Activated naive CD4-positive, alpha-beta T cell treated with anti-CD3 and anti-CD28 coated beads, Interleukin-2, amount 50 U/mL, for 72 hours (primary cell): Measurements from ENCODE around the gene VWA5A. TPM values are rescaled to one million over a fixed set of nuclear protein-coding genes. Genes with fewer than 3 reads are reported as not detected.
"Not testable (repeated sequence)": the region's sequence is repeated elsewhere in the genome, so short reads cannot be mapped to it uniquely, and the experiment has no call there.

Source experiments
- ATAC-seq, 2 donors: fragments of 150-1000 bp; cut with Tn5 transposase; 2 replicates each; pipeline ENCODE4 v1.10.0; 2021; ENCODE audit warnings: mild to moderate bottlenecking in 2 of 2, moderate library complexity in 2 of 2
- DNase-seq, 2 donors: peaks; one replicate each; pipeline ENCODE4 v3.0.0; 2021 to 2022; ENCODE audit warnings: low spot score in 2 of 2
- H3K27ac Mint-ChIP-seq, 2 donors: one replicate each; pipeline ENCODE4 v1.8.0; 2022; ENCODE audit warnings: mild to moderate bottlenecking in 2 of 2, mixed read lengths in 2 of 2
- H3K36me3 Mint-ChIP-seq, 2 donors: one replicate each; pipeline ENCODE4 v1.8.0; 2022; ENCODE audit warnings: mixed read lengths in 2 of 2
- H3K9me3 Mint-ChIP-seq, 2 donors: one replicate each; pipeline ENCODE4 v1.8.0; 2022; ENCODE audit warnings: mixed read lengths in 2 of 2
- total RNA-seq, 2 donors: library from RNA; stranded (reverse); gene quantifications; one replicate each; pipeline ENCODE4 v1.2.3, GENCODE V29; 2022

VWA5A gene
- total RNA-seq, 2 donors from 2014 or later = 7.7 to 13.7 TPM

DNA sequence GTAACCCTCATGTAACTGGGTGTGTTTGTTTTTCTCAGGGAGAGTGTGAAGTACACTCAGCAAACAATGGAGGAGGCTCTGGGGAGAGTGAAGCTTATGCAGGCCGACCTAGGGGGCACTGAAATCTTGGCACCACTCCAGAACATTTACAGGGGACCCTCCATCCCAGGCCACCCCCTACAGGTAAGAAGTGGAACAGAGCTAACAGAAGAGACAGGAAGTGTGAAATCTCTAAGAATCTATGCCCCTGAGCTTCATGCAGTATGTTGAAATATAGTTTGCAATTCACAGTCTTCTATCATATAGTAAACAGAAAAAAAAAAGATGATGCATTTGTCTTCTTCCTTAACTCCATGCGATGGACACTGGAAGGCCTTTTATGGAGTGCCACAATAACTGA lies 8.4 kb downstream of the VWA5A start:
- Mint-ChIP-seq H3K27ac (no peak overlapping the region), H3K36me3 (peaks cover 7 to 21% of the 10 kb centered on the region in 2 donors), H3K9me3 (no peaks in the 10 kb centered on the region)
- no peak for DNase-seq
- no peak for ATAC-seq

DNA sequence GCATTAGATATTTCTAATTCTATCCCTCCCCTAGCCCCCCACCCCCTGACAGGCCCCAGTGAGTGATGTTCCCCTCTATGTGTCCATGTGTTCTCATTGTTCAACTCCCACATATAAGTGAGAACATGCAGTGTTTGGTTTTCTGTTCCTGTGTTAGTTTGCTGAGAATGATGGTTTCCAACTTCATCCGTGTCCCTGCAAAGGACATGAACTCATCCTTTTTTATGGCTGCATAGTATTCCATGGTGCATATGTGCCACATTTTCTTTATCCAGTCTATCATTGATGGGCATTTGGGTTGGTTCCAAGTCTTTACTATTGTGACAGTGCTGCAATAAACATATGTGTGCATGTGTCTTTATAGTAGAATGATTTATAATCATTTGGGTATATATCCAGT lies 11.9 kb downstream of the VWA5A start:
- ATAC-seq, DNase-seq, H3K27ac Mint-ChIP-seq, H3K9me3 Mint-ChIP-seq: not testable (repeated sequence)
- peaks cover 10 to 11% of the 10 kb centered on the region in 2 donors for H3K36me3 Mint-ChIP-seq

DNA sequence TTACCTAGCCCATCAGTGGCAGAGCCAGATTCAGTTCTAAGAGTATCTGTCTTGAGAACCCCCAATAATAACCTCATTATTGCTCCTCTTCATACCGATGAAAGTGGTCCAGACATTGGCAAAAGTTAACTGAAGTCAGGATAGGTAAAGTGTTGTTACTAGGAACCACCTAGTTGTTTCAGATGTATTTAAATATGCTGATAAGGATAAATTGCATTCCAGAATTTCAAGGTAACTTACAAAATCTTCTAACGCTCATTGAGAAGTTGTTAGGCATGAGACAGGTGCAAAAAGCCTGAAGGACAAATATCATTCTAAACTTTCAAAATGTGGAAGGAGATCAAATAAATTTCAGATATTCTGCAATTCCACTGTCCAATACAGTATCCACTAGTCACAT lies 27.8 kb downstream of the VWA5A start:
- Mint-ChIP-seq H3K36me3 (peaks cover 14 to 27% of the 10 kb centered on the region in 2 donors), H3K27ac (no peak overlapping the region), H3K9me3 (peaks cover 4 to 5% of the 10 kb centered on the region in 2 donors)
- ATAC-seq (no peak), DNase-seq (no peak)

DNA sequence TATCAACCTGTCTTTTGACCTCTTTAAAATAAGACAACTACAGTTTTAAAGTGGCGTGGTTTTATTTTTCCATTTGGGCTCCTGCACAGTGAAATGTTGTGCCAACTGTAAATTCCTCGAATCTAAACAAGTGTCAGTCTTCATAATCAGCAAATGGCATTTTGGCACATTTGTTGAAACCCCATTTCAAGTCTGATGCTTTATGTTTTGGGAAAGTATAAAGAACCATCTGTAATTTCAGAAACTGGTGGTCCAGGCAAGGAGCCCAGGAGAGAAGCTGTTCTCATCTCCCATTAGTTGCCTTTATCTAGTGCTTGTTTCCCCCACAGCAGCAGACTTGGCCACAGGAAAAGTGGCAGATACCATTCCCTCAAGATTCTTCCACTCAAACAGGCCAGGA lies 32.7 kb downstream of the VWA5A start:
- no peak for ATAC-seq
- no peak for DNase-seq
- no peaks in the 10 kb centered on the region for H3K9me3 Mint-ChIP-seq
- no peak overlapping the region for H3K27ac Mint-ChIP-seq
- peaks cover 0 to 5% of the 10 kb centered on the region in 2 donors for H3K36me3 Mint-ChIP-seq

DNA sequence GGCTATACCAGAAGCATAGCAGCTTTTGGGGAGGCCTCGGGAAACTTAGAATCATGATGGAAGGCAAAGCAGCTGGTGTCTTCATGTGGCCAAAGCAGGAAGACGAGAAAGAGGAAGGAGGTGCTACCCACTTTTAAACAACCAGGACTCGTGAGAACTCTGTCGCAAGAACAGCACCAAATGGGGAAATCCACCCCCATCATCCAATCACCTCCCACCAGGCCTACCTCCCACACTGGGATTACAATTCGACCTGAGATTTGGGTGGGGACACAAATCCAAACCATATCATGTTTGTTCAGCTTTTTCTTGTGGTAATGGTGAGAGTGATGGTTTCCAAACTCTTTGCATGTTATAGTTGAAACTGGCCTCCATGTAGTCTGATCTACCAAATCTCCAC lies 35.4 kb downstream of the VWA5A start:
- ATAC-seq = no peak
- Mint-ChIP-seq H3K9me3 (no peaks in the 10 kb centered on the region), H3K27ac (no peak overlapping the region), H3K36me3 (peaks cover 0 to 5% of the 10 kb centered on the region in 2 donors)
- no peak for DNase-seq

DNA sequence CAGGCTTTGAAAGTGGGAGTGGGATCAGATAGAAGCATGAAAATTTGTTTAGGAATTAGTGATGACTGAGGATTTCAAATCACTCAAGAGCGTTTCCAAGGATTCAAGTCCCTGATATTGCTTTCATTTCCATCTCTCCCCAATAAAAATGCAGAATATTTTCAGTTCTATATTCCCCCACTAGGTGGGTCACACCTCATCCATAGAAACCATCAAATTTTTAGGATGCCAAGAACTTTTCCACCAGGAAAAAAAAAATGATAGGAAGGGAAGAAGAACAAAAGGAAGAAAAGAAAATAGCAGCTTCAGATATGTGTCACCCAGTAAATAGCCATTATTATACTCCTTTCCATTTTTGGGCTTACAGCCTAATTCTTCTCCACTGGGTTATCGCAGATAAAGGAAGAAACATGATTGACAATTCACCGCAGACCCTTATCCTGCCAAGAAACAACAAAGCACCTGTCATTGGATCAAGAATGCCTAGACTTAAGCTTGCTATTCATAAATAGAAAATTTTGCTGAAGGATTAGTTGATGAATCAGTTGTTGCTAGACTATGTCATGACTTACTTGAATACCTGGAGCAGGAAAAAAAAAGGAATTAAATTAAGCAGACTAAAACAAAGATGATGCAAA lies 37.6 kb downstream of the VWA5A start:
- no peak for ATAC-seq
- DNase-seq = no peak
- Mint-ChIP-seq H3K36me3 (peaks cover 0 to 5% of the 10 kb centered on the region in 2 donors), H3K27ac (no peak overlapping the region), H3K9me3 (no peaks in the 10 kb centered on the region)

DNA sequence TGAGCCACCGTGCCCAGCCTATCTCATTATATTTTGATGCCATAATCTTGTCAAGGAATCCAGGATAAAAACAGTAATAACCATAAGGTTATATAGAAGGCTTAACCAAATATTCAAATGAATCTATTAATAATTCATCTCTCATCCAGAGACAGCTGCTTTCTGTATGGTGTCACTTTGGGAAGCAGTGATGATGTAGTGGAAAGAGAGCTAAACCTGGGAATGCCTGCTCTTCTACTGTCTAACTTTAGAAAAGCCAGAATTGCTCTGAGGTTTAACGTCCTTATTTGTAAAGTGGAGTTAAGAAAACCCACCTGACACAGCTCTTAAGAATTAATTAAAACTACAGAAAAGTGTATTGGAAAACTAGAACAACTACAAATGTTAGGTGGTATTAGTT lies 38.6 kb downstream of the VWA5A start:
- DNase-seq (no peak), ATAC-seq (no peak)
- Mint-ChIP-seq H3K36me3 (peaks cover 0 to 5% of the 10 kb centered on the region in 2 donors), H3K27ac (no peak overlapping the region), H3K9me3 (no peaks in the 10 kb centered on the region)

DNA sequence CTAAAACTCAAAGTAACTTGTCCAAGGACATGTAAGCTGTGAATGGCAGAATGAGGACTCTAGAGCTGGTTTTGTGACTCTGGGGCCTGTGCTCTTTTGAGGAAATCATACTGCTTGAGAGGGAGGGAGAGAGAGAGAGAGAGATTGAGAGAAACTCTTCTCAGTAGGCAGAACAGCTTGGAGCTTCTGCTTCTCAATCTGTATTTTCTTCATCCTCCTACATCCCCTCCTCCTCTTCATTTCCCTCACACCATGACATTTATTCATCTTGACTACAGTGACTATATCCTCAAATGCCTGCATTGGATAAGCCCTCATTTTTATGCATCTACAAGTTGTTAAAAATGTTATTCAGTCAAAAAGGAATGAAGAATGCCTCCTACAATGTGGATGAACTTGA lies 44.2 kb downstream of the VWA5A start:
- Mint-ChIP-seq H3K36me3 (no peaks in the 10 kb centered on the region), H3K9me3 (no peaks in the 10 kb centered on the region), H3K27ac (no peak overlapping the region)
- ATAC-seq (no peak), DNase-seq (no peak)

DNA sequence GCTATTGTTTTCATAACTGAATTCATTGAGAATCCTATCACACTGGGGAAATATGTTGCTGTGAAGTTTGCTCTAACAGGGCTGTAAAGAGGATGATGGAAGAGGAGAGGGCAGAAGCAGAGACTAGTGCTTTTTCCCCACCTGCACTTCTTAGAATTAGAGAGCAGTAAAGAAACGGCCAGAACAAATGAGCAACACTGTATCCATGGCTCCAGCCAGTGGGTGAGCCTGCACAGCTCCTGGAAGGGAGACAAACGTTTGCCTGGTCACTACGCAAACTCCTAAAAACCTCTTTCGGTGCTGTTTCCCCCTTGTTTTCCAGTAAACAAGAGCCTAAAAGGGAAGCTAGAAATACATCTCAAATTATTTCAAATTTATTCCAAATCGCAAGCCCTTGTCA lies 45.7 kb downstream of the VWA5A start:
- Mint-ChIP-seq H3K9me3 (peaks cover 0 to 3% of the 10 kb centered on the region in 2 donors), H3K27ac (no peak overlapping the region), H3K36me3 (no peaks in the 10 kb centered on the region)
- DNase-seq (no peak), ATAC-seq (no peak)

DNA sequence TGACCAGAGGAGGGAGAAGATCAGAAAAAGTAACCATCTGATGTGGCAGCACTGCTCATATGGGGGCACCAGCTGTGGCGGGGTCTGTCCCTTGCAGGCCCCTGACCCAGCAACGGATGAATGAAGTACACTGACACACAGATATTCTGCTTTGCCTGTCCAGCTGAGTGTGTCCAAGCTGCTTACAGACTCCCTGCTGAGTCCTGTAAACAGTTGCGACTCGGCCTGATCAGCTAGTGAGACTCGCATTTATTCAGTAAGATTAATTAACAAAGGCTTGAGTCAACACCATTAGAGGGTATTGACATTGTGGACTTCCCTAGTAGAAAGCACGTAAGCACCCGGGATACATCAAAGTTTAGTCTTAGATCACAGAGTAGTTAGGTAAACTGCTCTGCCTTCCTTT lies 52.6 kb downstream of the VWA5A start:
- ATAC-seq = no peak
- H3K27ac Mint-ChIP-seq = no peak overlapping the region

DNA sequence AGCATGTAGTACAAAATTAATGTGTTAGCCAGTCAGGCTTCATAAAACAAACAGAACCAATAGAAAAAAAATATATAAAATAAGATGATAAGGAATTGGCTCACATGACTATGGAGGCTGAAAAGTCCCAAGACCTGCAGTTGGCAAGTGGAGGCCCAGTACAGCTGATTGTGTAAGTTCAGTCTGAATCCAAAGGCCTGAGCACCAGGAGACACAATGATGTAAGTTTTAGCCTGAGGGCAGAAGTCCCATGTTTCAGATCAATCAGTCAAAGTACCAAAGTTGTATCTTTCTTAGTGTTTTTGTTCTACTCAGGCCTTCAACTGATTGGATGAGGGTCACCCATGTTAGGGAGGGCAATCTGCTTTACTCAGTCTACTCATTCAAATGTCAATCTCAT lies 53.5 kb downstream of the VWA5A start:
- no peak for ATAC-seq
- peaks cover 0 to 3% of the 10 kb centered on the region in 2 donors for H3K9me3 Mint-ChIP-seq
- H3K36me3 Mint-ChIP-seq = no peaks in the 10 kb centered on the region
- H3K27ac Mint-ChIP-seq = no peak overlapping the region
- DNase-seq = no peak

More for the DNA sequence above, 52.6 kb downstream of the VWA5A start:
- Mint-ChIP-seq H3K36me3 (no peaks in the 10 kb centered on the region), H3K9me3 (peaks cover 0 to 3% of the 10 kb centered on the region in 2 donors)
- no peak for DNase-seq

DNA sequence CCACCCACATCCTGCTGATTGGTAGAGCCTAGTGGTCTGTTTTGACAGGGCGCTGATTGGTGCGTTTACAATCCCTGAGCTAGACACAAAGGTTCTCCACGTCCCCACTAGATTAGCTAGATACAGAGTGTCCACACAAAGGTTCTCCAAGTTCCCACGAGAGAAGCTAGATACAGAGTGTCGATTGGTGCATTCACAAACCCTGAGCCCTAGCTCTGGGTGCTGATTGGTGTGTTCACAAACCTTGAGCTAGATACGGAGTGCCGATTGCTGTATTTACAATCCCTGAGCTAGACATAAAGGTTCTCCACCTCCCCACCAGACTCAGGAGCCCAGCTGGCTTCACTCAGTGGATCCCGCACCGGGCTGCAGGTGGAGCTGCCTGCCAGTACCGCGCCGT lies 55.1 kb downstream of the VWA5A start:
- H3K27ac Mint-ChIP-seq, H3K9me3 Mint-ChIP-seq, DNase-seq, H3K36me3 Mint-ChIP-seq, ATAC-seq: not testable (repeated sequence)

DNA sequence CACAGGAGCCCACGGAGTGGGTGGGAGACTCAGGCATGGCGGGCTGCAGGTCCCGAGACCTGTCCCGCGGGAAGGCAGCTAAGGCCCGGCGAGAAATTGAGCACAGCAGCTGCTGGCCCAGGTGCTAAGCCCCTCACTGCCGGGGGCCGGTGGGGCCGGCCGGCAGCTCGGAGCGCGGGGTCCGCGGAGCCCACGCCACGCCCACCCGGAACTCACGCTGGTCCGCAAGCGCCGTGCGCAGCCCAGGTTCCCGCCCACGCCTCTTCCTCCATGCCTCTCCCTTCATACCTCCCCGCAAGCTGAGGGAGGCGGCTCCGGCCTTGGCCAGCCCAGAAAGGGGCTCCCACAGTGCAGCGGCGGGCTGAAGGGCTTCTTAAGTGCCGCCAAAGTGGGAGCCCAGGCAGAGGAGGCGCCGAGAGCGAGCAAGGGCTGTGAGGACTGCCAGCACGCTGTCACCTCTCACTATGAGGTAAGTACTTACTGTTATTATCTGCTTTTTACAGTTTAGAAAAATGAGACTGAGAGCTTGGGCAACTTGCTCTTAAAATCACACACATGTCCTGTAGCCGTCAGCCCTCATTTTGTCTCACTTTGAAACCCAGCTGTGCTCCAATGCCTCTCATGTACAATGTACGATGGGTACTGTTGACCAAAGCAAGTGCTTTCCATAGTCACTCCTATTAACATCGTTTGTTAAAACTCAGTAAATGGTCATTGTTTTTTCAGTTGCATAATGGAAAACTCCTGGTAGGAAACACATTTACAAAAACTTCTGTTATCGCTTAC lies 55.7 kb downstream of the VWA5A start:
- H3K9me3 Mint-ChIP-seq = no peaks in the 10 kb centered on the region
- no peak overlapping the region for H3K27ac Mint-ChIP-seq
- DNase-seq (no peak), ATAC-seq (no peak)
- no peaks in the 10 kb centered on the region for H3K36me3 Mint-ChIP-seq

DNA sequence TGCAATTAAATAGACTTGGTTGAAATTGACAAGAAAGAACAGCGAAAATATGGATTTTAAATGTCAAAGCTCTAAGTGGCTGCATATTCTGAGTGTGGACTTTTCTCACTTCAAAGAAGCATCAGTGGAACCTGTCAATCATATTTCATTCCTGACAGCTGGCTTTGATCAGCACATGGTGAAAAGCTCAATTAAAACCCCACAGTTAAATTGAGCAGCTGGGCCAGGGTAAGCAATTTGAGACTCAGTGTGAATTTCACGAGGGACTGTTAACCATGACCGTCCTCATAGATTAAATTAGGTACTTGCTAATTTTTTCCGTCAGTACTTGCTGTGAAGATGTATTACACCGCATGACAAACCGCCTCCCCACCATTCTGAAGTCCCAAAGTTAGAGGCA lies 56.9 kb downstream of the VWA5A start:
- Mint-ChIP-seq H3K9me3 (no peaks in the 10 kb centered on the region), H3K27ac (no peak overlapping the region), H3K36me3 (no peaks in the 10 kb centered on the region)
- ATAC-seq (no peak), DNase-seq (no peak)

DNA sequence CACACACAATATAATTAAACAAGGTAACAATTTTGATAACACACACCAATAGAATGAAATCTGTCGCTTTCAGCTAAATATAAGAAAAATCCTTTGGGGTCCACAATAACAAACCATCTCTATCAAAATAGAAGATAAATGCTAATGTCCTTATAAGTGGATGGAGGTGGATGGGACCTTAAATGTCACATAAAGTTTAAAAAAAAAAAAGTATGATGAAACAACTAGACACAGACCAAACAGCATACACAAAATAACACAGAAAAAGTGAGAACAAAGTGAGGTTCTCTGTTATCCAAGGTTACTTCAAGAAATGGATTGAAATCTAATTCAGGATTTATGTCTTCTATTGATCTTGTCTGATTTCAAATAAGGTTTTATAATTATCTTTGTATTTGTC lies 57.3 kb downstream of the VWA5A start:
- no peaks in the 10 kb centered on the region for H3K36me3 Mint-ChIP-seq
- DNase-seq = no peak

DNA sequence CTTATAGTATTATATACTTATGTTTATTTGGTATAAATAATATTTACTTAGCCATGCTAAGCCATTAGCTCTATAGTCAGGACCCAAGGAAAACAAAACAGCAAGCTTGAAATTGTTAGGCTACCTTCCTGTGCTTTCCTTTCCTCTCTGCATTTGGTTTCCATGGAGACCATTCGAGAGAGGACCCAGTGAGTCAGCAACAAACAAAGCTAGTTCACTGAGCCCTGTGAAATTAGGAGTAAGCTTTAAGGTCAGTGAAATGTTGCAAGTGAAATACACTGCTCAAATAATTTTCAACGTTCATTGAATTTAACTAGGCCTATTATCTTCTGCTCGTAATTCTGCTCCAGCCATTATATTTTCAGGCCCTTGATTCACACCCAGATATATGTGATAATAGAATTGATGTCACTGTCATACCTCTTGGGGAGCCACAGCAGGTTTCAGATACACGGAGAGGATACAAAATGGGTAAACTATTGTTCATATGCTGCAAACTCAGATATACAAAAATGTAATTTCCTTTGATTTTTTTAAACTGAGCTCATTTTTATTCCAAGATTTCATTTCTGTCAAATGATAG lies 58.8 kb downstream of the VWA5A start:
- H3K36me3 Mint-ChIP-seq = no peaks in the 10 kb centered on the region
- no peak for DNase-seq
- no peak overlapping the region for H3K27ac Mint-ChIP-seq
- ATAC-seq = peak in 1 of 2 donors; percentile 51
- no peaks in the 10 kb centered on the region for H3K9me3 Mint-ChIP-seq

More for the DNA sequence above, 57.3 kb downstream of the VWA5A start:
- no peak for ATAC-seq
- no peak overlapping the region for H3K27ac Mint-ChIP-seq
- no peaks in the 10 kb centered on the region for H3K9me3 Mint-ChIP-seq

DNA sequence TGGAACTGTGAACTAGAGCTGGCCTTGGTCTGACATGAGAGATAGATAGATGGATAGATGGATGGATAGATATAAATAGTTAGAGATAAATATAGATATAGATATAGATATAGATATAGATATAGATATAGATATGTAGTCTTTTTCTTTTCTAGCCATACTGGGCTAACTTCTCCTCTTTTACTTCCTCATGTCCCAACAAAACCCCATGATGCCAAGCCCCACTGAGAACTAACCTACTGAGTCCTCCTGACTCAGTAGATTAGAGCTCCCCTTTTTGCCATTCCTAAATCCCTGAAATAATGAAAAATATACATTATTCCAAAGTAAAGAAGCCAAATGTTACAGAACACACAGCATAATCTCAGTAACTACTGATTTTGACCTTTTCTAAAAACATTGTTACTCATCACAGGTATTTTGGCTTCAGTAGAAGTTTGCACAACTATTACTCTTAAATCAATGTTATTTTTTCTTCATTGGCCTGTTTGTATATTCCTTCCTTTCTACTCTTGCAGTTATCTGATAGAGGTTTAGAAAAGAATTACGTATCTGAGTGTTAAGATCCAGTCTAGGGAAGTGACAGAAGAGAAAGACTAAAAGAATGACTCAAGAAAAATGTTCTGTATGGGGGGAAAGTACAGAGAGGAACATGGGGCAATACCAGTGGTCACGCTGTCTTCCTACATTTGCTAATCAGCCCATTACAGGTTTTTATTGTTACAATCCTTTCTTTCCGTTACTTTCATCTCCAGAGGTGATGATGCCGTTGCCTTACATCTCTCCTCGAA lies 61.9 kb downstream of the VWA5A start:
- ATAC-seq = no peak
- no peaks in the 10 kb centered on the region for H3K9me3 Mint-ChIP-seq
- no peak for DNase-seq
- H3K36me3 Mint-ChIP-seq = no peaks in the 10 kb centered on the region
- no peak overlapping the region for H3K27ac Mint-ChIP-seq
